ENCODE measurements around the gene DLGAP4. TPM values are rescaled to one million over a fixed set of nuclear protein-coding genes. Genes with fewer than 3 reads are reported as not detected.
"Not testable (repeated sequence)": the region's sequence is repeated elsewhere in the genome, so short reads cannot be mapped to it uniquely, and the experiment has no call there.

DLGAP4 gene
- total and polyA plus RNA-seq, 8 donors = 15.1 to 92.2 (median 33.5) TPM

GRCh38 chr20:36562724-36563123 is 256.6 kb downstream of the DLGAP4 start:
- TF ChIP-seq EP300 (IDR thresholded peaks at IDR 0.05) (no peak), POLR2AphosphoS5 (IDR thresholded peaks at IDR 0.05) (no peak), POLR2A (IDR thresholded peaks at IDR 0.05) (no peak), CTCF (IDR thresholded peaks at IDR 0.05) (no peak)
- Histone ChIP-seq H3K9me3 (peaks cover 0 to 11% (median 2%) of the 10 kb centered on the region in 4 donors), H3K4me1 (no peaks in the 10 kb centered on the region), H3K27me3 (no peaks in the 10 kb centered on the region), H3K36me3 (no peaks in the 10 kb centered on the region), H3K27ac (no peak overlapping the region), H3K4me3 (no peak overlapping the region)
- no peak for DNase-seq
- intact Hi-C loops (cut with DNase I; ENCODE audit: low total_unique reads) = no loop called here
- whole genome bisulfite sequencing, 5 donors = 75 to 96% (median 82%) methylated on average over 2 of the region's 2 CpGs

DNA sequence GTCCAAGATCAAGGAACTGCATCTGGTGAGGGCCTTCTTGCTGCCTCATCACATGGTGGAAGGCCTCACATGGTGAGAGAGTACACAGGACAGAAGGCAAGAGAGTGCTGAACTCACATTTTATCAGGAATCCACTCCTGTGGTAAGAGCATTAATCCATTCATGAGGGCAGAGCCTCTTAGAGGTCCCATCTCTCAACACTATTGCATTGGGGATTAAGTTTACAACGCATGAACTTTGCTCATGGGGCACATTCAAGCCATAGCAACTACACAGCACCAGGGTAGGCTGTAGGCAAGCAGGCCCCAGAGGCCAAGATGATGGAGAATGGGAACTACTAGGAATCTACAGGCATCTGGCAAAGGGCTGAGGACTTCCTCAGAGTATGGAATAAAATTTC is 257.2 kb downstream of the DLGAP4 start:
- H3K4me3 ChIP-seq = no peak overlapping the region
- H3K27ac ChIP-seq = no peak overlapping the region
- peaks cover 0 to 11% (median 2%) of the 10 kb centered on the region in 4 donors for H3K9me3 ChIP-seq
- no peak for DNase-seq
- no peak for TF ChIP-seq POLR2AphosphoS5 (IDR thresholded peaks at IDR 0.05)
- TF ChIP-seq POLR2A (IDR thresholded peaks at IDR 0.05) = no peak
- TF ChIP-seq EP300 (IDR thresholded peaks at IDR 0.05) = no peak
- no peak for TF ChIP-seq CTCF (IDR thresholded peaks at IDR 0.05)
- no peaks in the 10 kb centered on the region for H3K4me1 ChIP-seq
- intact Hi-C loops (cut with DNase I; ENCODE audit: low total_unique reads) = no loop called here
- 64 to 100% (median 92%) methylated on average over 1 of the region's 1 CpG for WGBS, 5 donors
- H3K27me3 ChIP-seq = no peaks in the 10 kb centered on the region
- H3K36me3 ChIP-seq = no peaks in the 10 kb centered on the region

- H3K9me3 ChIP-seq = peaks cover 0 to 11% (median 2%) of the 10 kb centered on the region in 4 donors
- intact Hi-C loops (cut with DNase I; ENCODE audit: low total_unique reads); H3K27ac ChIP-seq; H3K4me3 ChIP-seq; DNase-seq; H3K36me3 ChIP-seq; H3K4me1 ChIP-seq; H3K27me3 ChIP-seq: not testable (repeated sequence)
- 83 to 92% (median 90%) methylated on average over 11 to 13 of the region's 13 CpGs for WGBS, 5 donors
Measured at GRCh38 chr20:36564078-36564725, 258.1 kb downstream of the DLGAP4 start.

DNA sequence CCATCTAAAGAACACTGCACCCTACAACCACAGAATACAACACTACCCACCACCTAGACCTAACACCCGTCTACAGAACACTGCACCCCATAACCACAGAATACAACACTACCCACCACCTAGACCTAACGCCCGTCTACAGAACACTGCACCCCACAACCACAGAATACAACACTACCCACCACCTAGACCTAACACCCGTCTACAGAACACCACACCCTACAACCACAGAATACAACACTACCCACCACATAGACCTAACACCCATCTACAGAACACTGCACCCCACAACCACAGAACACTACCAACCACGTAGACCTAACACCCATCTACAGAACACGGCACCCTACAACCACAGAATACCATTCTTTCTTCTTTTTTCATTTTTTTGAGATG is 258.6 kb downstream of the DLGAP4 start:
- DNase-seq; intact Hi-C loops (cut with DNase I; ENCODE audit: low total_unique reads); H3K4me3 ChIP-seq; H3K27ac ChIP-seq; H3K27me3 ChIP-seq; H3K4me1 ChIP-seq; H3K36me3 ChIP-seq: not testable (repeated sequence)
- 73 to 94% (median 87%) methylated on average over 6 of the region's 6 CpGs for WGBS, 5 donors
- H3K9me3 ChIP-seq = peaks cover 0 to 11% (median 2%) of the 10 kb centered on the region in 4 donors

- intact Hi-C loops (cut with DNase I; ENCODE audit: low total_unique reads) = no loop called here
- Histone ChIP-seq H3K9me3 (peaks cover 0 to 11% (median 2%) of the 10 kb centered on the region in 4 donors), H3K4me1 (no peaks in the 10 kb centered on the region), H3K27me3 (no peaks in the 10 kb centered on the region), H3K36me3 (no peaks in the 10 kb centered on the region), H3K4me3 (no peak overlapping the region), H3K27ac (no peak overlapping the region)
- WGBS, 5 donors = 90 to 97% (median 93%) methylated on average over 3 of the region's 3 CpGs
- DNase-seq = no peak
- TF ChIP-seq POLR2A (IDR thresholded peaks at IDR 0.05) (no peak), EP300 (IDR thresholded peaks at IDR 0.05) (no peak), POLR2AphosphoS5 (IDR thresholded peaks at IDR 0.05) (no peak), CTCF (IDR thresholded peaks at IDR 0.05) (no peak)
Measured at GRCh38 chr20:36565520-36565919, 259.4 kb downstream of the DLGAP4 start.

Data from stomach (tissue), 9 donors.